WTC11 (cell line): ENCODE measurements around the gene POLR2L.

Experiments used
- ATF1 ChIP-seq: sonication (generic); formaldehyde crosslinking; IDR thresholded peaks from 2 replicates; pipeline ENCODE4 v1.8.1; 2023; ENCODE audit warnings: mild to moderate bottlenecking, moderate library complexity, missing genetic modification reagents
- ATF2 ChIP-seq: sonication (generic); formaldehyde crosslinking; IDR thresholded peaks from 2 replicates; pipeline ENCODE4 v1.8.1; 2022; ENCODE audit warnings: low read depth, missing genetic modification reagents, borderline replicate concordance
- ATF6 ChIP-seq: sonication (generic); formaldehyde crosslinking; IDR thresholded peaks from 2 replicates; pipeline ENCODE4 v1.8.1; 2023; ENCODE audit warnings: mild to moderate bottlenecking, missing genetic modification reagents
- CREB1 ChIP-seq: sonication (generic); formaldehyde crosslinking; IDR thresholded peaks from 2 replicates; pipeline ENCODE4 v1.8.0; 2023; ENCODE audit warnings: mild to moderate bottlenecking, missing genetic modification reagents
- CTCF ChIP-seq: fragments of 200-600 bp; IDR thresholded peaks from 2 replicates; pipeline ENCODE4 v1.8.0; 2022; ENCODE audit warnings: antibody characterized with exemption
- MYBL2 ChIP-seq: sonication (generic); formaldehyde crosslinking; IDR thresholded peaks from 2 replicates; pipeline ENCODE4 v1.8.1; 2023; ENCODE audit warnings: mild to moderate bottlenecking, moderate library complexity, missing genetic modification reagents
- NR1H2 ChIP-seq: sonication (generic); formaldehyde crosslinking; IDR thresholded peaks from 2 replicates; pipeline ENCODE4 v1.9.0; 2021; ENCODE audit warnings: mild to moderate bottlenecking, moderate library complexity, missing genetic modification reagents
- ZNF121 ChIP-seq: sonication (generic); formaldehyde crosslinking; IDR thresholded peaks from 2 replicates; pipeline ENCODE4 v1.8.0; 2023; ENCODE audit warnings: missing genetic modification reagents

- no peak for TF ChIP-seq ATF1
- TF ChIP-seq ZNF121 (CRISPR knock-in tag) = no peak
- TF ChIP-seq CTCF = no peak
- TF ChIP-seq NR1H2 (CRISPR knock-in tag) = no peak
- no peak for TF ChIP-seq MYBL2 (CRISPR knock-in tag)
- TF ChIP-seq CREB1 (CRISPR knock-in tag) = no peak
- TF ChIP-seq ATF2 (CRISPR knock-in tag) = no peak
- TF ChIP-seq ATF6 (CRISPR knock-in tag) = no peak
Observed at GRCh38 chr11:819943-820649, 22.2 kb downstream of the POLR2L start.
